GM19395 (cell line): ENCODE data around the gene NUDT9.
A peak's percentile ranks its signal among the peaks of the same experiment; 100 is the strongest.
"Not testable (repeated sequence)": the region's sequence is repeated elsewhere in the genome, so short reads cannot be mapped to it uniquely, and the experiment has no call there.

Source experiments
- ATAC-seq: cut with Tn5 transposase; IDR thresholded peaks from one replicate; pipeline ENCODE4 v1.9.1; 2021; ENCODE audit warnings: mild to moderate bottlenecking, moderate library complexity; ENCODE audit not compliant: unreplicated experiment

Gene NUDT9

GRCh38 chr4:87458913-87459312 is 36.5 kb downstream of the NUDT9 start:
- no peak for ATAC-seq

DNA sequence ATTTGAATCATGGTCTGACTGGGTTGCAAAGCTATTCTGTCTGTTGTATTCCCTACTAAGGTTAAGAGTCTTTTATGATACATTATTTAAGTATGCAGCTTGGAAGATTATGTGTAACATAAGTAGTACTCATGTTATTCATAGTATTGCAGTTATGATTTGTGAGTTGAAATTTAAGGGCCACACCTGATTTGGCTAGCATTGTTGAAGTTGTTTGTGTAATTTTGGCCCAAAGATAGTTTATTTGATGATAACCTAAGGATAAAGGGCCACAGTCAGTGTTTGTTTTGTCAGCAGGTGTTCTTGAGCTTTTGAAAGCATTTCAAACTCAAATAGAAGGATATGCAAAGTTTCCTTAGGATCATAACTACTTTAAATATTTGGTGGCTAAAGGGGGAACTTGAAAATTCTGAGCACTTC is 38.9 kb downstream of the NUDT9 start:
- ATAC-seq = peak; percentile 47

GRCh38 chr4:87462102-87462501 is 39.7 kb downstream of the NUDT9 start:
- ATAC-seq = no peak

DNA sequence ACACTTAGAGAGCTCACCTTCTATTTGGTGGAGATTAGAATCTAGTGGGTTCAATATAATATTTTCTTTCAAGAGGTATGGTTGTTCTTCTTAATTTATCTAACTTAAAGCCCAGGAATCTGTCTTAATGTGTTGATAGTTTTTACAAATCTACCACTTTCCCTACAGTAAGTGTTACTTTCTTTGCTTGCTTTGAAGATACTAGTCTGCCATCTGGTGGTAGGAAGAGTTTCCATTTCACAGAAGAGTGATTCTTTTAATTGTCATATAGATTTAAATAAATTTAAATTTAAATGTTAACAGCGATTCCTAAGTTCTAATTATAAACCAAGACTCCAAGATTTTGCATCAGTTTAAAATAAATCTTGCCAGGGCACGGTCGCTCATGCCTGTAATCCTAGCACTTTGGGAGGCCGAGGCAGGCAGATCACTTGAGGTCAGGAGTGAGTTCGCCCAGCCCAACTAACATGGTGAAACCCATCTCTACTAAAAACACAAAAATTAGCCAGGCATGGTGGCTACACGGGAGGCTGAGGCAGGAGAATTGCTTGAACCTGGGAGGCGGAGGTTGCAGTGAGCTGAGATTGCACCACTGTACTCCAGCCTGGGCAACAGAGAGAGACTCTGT is 43.5 kb downstream of the NUDT9 start:
- peak; percentile 64 for ATAC-seq

- ATAC-seq = no peak
These were observed 47.0 kb downstream of the NUDT9 start for GRCh38 chr4:87469390-87469789.

- no peak for ATAC-seq
These were observed 54.6 kb downstream of the NUDT9 start for GRCh38 chr4:87476934-87477333.

- ATAC-seq = no peak
These were observed 56.4 kb downstream of the NUDT9 start for GRCh38 chr4:87478732-87479250.

DNA sequence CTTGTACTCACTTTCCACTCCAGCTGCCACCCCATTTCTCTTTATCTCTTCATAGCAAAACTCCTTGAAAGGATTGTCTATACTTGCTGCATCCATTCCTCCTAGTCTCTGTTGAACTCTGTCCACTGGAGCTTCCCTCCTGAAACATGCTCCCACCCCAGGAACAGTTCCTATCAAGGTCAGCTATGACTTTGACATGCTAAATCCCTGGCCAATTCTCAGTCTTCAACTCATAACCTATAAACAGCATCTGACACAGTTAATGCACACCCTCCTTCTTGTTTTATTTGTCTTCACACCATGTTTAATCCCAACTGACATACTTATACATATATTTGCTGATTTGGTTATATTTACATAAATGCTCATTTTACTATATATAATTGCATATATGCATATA is 59.0 kb downstream of the NUDT9 start:
- no peak for ATAC-seq

GRCh38 chr4:87483247-87483646 is 60.9 kb downstream of the NUDT9 start:
- not testable (repeated sequence) for ATAC-seq

DNA sequence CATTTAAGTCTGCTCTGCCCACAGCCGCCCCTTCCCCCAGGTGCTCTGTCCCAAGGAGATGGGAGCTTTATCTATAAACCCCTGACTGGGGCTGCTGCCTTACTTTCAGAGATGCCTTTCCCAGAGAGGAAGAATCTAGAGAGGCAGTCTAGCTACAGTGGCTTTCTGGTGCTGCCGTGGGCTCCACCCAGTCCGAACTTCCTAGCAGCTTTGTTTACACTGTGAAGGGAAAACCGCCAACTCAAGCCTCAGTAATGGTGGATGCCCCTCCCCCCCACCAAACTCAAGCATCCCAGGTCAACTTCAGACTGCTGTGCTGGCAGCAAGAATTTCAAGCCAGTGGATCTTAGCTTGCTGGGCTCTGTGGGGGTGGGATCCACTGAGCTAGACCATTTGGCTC is 66.3 kb downstream of the NUDT9 start:
- not testable (repeated sequence) for ATAC-seq

DNA sequence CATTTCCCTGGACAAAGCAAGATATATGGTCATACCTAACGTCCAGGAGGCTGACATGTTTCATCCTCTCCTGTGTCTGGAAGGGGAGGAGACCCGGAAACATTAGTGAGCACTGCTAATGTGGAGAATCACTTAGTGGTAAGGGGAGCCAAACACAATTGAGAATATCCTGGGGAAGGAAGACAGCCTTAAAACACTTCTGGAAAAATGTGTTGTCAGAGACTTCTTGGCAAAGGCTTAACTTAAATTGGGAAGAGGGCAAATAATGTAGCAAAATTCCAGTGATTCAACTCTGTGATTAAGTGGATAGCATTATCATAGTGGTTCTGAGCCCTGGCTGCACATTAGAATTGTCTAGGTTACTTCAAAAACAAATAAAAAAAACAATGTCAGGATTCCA is 67.3 kb downstream of the NUDT9 start:
- ATAC-seq = no peak

GRCh38 chr4:87490664-87491369 is 68.4 kb downstream of the NUDT9 start:
- ATAC-seq = no peak

- ATAC-seq = no peak
These were observed 69.1 kb downstream of the NUDT9 start for GRCh38 chr4:87491436-87491835.

GRCh38 chr4:87491851-87492250 is 69.5 kb downstream of the NUDT9 start:
- not testable (repeated sequence) for ATAC-seq

DNA sequence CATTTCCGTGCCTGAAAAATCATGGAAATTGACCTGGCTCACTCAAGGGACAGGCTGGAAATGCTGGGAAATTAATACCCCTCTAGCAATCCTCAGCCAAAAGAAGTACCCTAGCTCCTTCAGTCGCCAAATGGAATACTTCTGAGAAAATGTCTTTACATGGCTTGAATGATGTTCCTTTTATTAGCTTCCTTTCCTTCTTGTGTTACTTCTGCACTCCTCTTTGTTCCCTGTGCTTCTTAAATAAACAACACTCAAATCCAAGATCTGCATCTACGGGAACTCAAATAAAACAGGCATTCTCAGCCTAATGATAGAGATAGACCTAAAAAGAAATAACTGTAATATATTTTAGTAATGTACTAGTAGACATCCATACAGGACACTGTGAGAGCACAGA is 70.7 kb downstream of the NUDT9 start:
- no peak for ATAC-seq

DNA sequence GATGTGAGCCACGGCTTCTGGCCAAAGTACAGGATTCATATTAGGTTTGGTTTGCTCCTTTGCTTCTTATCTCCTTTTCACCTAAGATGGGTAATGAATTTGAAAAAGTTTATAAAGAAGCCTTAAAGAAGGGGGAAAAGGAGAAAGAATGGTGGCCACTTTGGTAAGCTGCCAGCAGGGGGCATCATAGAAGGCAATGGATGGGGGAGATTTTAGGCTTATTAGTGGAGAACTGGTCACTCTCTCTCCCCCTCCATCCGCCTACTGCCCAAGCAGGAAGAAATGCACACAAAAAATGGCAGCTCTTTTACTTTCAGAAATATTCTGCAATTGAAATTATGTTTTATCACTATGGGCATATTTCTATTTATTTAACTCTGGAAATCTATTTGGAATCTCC is 74.8 kb downstream of the NUDT9 start:
- no peak for ATAC-seq

GRCh38 chr4:87497578-87497977 is 75.2 kb downstream of the NUDT9 start:
- ATAC-seq = no peak

DNA sequence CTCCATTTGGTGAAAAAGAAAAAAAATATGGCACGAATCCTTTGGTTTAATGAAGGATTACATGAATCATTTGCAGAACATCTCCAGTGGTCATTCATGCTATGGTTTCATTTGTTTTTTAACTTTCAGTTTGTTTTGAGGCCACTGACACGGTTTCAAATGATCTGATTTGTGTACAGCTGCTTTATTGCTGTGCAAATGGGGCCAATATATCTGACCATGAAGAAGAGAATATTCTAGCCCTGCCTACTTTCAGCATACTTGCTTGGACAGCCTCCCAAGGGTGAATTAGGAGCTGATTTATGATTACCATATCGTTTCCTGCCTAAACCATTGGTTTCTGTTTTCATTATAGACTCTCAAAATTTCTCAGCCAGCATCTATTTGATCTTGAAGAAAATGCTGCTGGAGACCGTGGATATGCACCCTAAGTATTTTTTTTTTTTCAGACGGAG is 76.1 kb downstream of the NUDT9 start:
- peak; percentile 78 for ATAC-seq

DNA sequence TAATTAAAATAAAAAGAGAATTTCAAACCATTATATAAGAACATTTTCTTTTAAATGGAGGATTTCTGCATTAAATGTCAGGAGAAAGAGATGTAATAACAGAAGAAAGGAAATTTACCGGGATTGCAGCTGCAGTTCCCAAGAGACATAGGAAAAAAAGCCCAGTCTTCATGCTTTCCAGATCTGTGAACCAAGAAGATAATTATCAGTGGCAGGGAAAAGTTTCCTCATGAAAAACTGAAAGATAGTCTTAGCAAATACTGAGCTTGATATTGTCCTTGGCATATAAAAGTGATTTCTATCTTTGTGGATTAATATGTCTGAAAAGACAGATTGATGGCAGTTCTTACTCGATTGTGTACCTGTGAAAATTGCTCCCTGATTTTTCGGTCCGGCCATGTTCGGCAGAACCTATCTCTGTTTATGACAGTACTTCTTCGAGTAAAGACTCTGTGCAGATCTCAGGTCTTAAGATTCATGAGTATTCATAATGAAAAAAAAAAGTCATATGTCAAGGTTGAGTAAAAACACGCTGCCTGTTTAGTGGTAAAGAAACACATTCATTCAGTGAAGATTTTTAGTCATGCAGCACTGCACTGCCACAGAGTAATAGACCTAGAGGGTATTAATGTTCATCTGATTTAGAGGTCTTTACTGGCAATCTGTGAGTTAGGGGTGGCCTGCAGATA is 77.2 kb downstream of the NUDT9 start:
- peak; percentile 77 for ATAC-seq

DNA sequence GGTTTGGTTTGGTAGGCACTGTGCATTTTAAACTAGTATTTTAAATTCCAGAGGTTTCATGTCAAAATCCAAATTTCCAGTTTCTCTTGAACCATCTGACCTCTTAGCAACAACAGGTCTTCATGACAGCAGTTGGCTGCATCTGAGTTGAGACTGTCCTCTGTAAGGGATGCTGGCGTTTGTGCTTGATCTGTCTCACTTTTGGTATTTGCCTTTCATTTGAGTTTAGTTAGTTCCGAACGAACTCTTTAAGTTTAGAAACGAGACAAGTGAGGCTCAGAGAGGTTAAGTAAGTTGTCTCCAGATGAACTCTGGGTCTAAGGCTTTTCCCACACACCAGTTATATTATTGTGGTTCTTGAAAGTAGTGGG is 77.7 kb downstream of the NUDT9 start:
- ATAC-seq = peak; percentile 48

GRCh38 chr4:87502580-87503238 is 80.3 kb downstream of the NUDT9 start:
- ATAC-seq = no peak
